Activated T-cell treated with anti-CD3 and anti-CD28 coated beads, Interleukin-2, amount 50 U/mL, for 24 hours (primary cell): ENCODE data around the gene SINHCAF.
"Not testable (repeated sequence)": the region's sequence is repeated elsewhere in the genome, so short reads cannot be mapped to it uniquely, and the experiment has no call there.

Experiments
- DNase-seq: peaks from one replicate; pipeline ENCODE4 v3.0.0-alpha.2; 2020
- H3K27ac Mint-ChIP-seq: 2 replicates; pipeline ENCODE4 v1.8.0; 2020; ENCODE audit warnings: mild to moderate bottlenecking, mixed read lengths
- H3K27me3 Mint-ChIP-seq: 2 replicates; pipeline ENCODE4 v1.8.0; 2020; ENCODE audit warnings: mixed read lengths
- H3K36me3 Mint-ChIP-seq: 2 replicates; pipeline ENCODE4 v1.8.0; 2020; ENCODE audit warnings: low read depth, mixed read lengths
- H3K4me1 Mint-ChIP-seq: 2 replicates; pipeline ENCODE4 v1.8.0; 2020; ENCODE audit warnings: low read depth, mixed read lengths
- H3K4me3 Mint-ChIP-seq: 2 replicates; pipeline ENCODE4 v1.8.0; 2020; ENCODE audit warnings: mild to moderate bottlenecking, moderate library complexity, mixed read lengths
- H3K9me3 Mint-ChIP-seq: 2 replicates; pipeline ENCODE4 v1.8.0; 2020; ENCODE audit warnings: mixed read lengths

SINHCAF gene

DNA sequence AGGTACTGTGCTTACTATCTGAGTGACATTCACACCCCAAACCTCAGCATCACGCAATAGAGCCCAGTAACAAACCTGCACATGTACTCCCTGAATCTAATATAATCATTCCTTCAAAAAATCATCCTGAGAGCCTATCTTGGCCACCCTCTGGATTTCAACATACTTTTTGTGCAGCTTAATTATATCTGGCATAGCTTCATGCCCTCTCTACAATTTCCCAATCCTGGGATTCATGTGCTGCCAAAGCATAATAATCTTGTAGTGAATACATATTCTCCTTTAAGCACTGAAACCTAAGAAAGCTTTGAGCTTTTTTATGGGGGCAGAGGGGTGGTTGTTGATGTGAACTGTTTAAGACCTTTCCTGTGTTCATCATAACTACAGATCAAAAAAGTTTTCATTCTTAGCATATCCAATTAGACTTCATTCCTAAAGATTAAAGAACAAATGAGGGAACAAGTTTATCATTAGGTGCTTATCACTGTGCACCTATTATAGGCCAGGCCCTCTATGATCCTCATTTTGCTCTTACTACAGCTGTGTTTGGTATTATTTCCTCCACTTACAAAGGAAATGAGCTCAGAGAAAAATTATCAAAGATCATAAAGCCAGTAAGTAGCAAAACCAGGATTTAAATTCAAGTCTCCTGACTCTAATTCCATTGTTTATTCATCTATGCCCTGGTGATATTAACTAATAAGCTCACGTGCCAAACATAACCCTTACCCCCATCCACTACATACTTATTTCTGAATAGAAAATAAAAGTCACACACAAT, 51.2 kb downstream of the SINHCAF start:
- H3K27me3 Mint-ChIP-seq: no peaks in the 10 kb centered on the region
- H3K27ac Mint-ChIP-seq: peak overlapping the region; percentile 34
- no peaks in the 10 kb centered on the region for H3K9me3 Mint-ChIP-seq
- H3K4me3 Mint-ChIP-seq: no peak overlapping the region
- no peaks in the 10 kb centered on the region for H3K4me1 Mint-ChIP-seq
- H3K36me3 Mint-ChIP-seq: peaks cover 68% of the 10 kb centered on the region
- DNase-seq: no peak

DNA sequence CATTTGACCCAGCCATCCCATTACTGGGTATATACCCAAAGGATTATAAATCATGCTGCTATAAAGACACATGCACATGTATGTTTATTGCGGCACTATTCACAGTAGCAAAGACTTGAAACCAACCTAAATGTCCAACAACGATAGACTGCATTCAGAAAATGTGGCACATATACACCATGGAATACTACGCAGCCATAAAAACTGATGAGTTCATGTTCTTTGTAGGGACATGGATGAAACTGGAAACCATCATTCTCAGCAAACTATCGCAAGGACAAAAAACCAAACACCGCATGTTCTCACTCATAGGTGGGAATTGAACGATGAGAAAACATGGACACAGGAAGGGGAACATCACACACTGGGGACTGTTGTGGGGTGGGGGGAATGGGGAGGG, 52.2 kb downstream of the SINHCAF start:
- H3K4me1 Mint-ChIP-seq, H3K4me3 Mint-ChIP-seq, H3K27me3 Mint-ChIP-seq, H3K27ac Mint-ChIP-seq, DNase-seq, H3K9me3 Mint-ChIP-seq: not testable (repeated sequence)
- peaks cover 63% of the 10 kb centered on the region for H3K36me3 Mint-ChIP-seq

DNA sequence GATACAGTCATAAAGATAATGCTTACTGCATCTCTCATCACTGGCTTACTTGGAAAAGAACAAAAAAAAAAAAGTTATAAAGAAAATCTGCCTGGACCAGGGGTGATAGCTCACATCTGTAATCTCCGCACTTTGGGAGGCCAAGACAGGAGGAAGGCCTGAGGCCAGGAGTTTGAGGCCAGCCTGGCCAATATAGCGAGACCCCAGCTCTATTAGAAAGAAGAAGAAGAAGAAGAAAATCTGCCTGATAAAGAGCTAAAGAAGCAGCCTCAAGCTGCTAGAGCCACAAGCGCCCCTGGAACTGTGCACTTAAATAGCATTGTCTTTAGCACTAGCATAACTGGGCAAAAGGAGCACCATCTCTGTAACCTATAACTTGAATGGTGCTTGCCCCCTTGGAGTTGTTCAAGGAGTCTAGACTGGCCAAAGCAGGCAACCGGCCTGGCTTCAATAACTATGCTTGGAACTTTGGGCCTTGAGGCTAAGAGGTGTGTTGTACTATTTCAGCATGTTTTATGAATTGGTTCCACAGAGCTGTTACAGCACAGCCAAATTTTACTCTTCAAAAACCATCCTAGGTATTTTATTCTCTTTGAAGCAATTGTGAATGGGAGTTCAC, 53.2 kb downstream of the SINHCAF start:
- Mint-ChIP-seq H3K36me3 (peaks cover 54% of the 10 kb centered on the region), H3K4me3 (no peak overlapping the region)

DNA sequence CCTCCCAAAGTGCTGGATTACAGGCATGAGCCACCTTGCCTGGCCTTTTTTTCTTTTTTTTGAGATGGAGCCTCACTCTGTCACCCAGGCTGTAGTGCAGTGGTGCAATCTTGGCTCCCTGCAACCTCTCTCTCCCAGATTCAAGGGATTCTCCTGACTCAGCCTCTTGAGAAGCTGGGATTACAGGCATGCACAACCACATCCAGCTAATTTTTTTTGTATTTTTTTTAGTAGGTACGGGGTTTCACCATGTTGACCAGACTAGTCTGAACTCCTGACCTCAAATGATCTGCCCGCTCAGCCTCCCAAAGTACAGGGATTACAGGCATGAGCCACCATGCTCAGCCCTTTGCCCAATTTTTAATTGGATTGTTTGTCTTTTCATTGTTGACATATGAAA, 58.0 kb downstream of the SINHCAF start:
- no peak overlapping the region for H3K27ac Mint-ChIP-seq
- DNase-seq: no peak
- no peak overlapping the region for H3K4me3 Mint-ChIP-seq
- no peaks in the 10 kb centered on the region for H3K27me3 Mint-ChIP-seq
- H3K4me1 Mint-ChIP-seq: no peaks in the 10 kb centered on the region
- no peaks in the 10 kb centered on the region for H3K9me3 Mint-ChIP-seq
- peaks cover 16% of the 10 kb centered on the region for H3K36me3 Mint-ChIP-seq

More for the DNA sequence above, 53.2 kb downstream of the SINHCAF start:
- Mint-ChIP-seq H3K27me3 (no peaks in the 10 kb centered on the region), H3K27ac (peak overlapping the region; percentile 57), H3K9me3 (no peaks in the 10 kb centered on the region), H3K4me1 (no peaks in the 10 kb centered on the region)
- no peak for DNase-seq

DNA sequence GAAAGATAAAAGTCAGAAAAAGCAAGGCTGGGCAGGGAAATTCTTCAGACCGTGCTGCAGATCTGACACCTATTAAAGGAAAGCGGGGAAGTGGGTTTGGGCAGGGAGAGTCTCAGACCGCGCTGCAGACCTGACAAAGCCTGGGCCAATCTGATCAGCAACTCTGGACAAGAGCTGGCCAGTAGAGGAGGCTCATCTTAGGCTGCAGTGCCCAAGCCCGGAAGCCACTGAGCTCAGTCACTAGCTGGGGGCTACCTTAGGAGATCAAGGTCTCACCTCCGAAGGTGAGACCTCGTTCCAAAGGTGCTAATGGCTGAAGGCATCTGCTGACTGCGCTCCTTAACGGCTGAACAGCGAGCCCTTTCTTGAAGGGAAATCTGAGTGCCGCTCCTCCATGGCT, 60.2 kb downstream of the SINHCAF start:
- H3K36me3 Mint-ChIP-seq: peaks cover 10% of the 10 kb centered on the region
- H3K4me3 Mint-ChIP-seq: no peak overlapping the region
- H3K9me3 Mint-ChIP-seq: no peaks in the 10 kb centered on the region

DNA sequence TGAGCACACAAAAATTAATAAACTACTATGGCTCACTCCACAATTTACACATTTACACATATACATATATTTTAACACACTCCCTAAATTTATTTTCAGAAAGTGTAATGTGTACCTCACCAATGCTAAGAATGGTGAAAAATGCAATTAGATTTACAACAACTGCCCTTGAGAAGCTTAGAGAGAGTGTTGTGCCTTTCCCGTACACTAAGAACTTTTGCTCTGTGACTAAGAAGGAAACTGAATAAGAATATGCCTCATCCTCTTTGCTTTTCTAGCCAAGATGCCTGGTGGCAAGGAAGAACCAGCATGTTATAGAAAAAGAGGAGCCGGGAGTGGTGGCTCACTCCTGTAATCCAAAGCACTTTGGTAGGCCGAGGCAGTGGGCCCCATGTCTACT, 62.3 kb downstream of the SINHCAF start:
- Mint-ChIP-seq H3K9me3 (no peaks in the 10 kb centered on the region), H3K27ac (no peak overlapping the region), H3K36me3 (no peaks in the 10 kb centered on the region), H3K27me3 (no peaks in the 10 kb centered on the region), H3K4me1 (no peaks in the 10 kb centered on the region), H3K4me3 (no peak overlapping the region)
- DNase-seq: no peak

More for the DNA sequence above, 60.2 kb downstream of the SINHCAF start:
- H3K27me3 Mint-ChIP-seq: no peaks in the 10 kb centered on the region
- H3K27ac Mint-ChIP-seq: no peak overlapping the region
- H3K4me1 Mint-ChIP-seq: no peaks in the 10 kb centered on the region
- DNase-seq: no peak

DNA sequence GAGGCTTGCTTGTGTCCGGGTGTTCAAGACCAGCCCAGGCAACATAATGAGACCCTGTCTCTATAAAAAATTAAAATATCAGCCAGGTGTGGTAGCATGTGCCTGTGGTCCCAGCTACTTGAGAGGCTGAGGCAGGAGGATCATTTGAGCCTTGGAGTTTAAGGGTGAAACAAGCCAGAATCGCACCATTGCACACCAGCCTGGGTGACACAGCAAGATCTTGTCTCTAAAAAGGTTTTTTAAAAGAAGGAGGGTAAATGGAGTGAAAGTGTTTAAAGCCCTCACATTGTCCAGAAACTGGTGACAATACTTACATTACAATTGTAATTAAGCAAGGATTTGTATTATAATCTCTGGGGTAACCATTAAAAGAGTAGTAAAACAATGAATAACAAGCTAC, 64.2 kb downstream of the SINHCAF start:
- H3K4me3 Mint-ChIP-seq: no peak overlapping the region
- no peaks in the 10 kb centered on the region for H3K27me3 Mint-ChIP-seq
- H3K9me3 Mint-ChIP-seq: no peaks in the 10 kb centered on the region
- no peaks in the 10 kb centered on the region for H3K36me3 Mint-ChIP-seq
- no peak overlapping the region for H3K27ac Mint-ChIP-seq
- DNase-seq: no peak
- no peaks in the 10 kb centered on the region for H3K4me1 Mint-ChIP-seq

DNA sequence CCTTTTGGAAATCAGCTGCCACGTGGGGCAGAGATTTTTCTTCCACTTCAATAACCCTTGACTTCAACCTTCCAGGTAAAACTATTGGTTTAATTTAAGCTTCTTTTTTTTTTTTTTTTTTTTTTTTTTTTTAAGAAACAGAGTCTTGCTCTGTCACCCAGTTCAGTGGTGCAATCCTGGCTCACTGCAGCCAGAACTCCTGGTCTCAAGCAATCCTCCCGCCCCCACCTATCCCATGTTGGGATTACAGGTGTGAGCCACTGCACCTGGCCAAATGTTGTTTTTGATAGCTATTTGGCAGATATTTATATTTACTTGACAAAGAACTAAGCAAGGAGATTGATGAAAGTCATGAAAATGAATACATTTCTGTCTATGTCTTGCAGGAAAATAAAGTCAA, 65.1 kb downstream of the SINHCAF start:
- H3K27me3 Mint-ChIP-seq: no peaks in the 10 kb centered on the region
- no peaks in the 10 kb centered on the region for H3K9me3 Mint-ChIP-seq
- H3K27ac Mint-ChIP-seq: no peak overlapping the region
- no peaks in the 10 kb centered on the region for H3K36me3 Mint-ChIP-seq
- no peak for DNase-seq
- no peak overlapping the region for H3K4me3 Mint-ChIP-seq
- no peaks in the 10 kb centered on the region for H3K4me1 Mint-ChIP-seq

DNA sequence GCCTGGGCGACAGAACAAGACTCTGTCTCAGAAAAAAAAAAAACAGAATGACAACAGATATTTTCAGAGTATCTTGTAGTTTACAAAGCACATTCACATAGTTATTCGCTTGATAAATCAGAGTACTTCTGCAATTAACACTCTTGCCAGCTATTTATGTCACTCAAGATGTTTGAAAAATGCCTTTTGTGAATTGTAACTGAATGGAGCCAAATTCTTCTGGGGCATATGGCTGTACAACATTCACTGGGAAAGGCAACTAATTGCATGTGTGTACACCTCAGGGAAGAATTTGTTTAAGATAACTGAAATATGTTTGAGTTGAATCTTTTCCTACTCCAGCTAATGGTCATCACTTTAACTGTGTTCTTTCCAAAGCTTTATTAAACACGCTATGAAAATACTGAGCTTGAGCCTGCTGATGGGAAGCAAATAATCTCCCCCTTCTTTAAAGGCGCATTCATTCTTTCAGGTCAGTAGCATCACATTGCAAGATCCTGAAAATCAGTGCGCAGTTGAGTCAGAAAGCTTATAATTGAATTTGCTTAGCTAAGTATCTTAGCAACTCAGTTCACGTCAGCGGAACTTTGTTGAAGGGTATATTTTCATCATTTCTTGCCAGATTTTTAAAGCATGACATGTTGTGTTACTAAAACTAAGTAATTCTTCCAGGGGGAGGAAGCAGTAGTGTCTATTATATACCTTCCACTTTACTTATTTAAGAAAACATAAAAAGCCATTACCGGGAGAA, 66.6 kb downstream of the SINHCAF start:
- no peaks in the 10 kb centered on the region for H3K27me3 Mint-ChIP-seq
- H3K27ac Mint-ChIP-seq: no peak overlapping the region
- no peaks in the 10 kb centered on the region for H3K36me3 Mint-ChIP-seq
- no peak for DNase-seq
- H3K9me3 Mint-ChIP-seq: no peaks in the 10 kb centered on the region
- no peaks in the 10 kb centered on the region for H3K4me1 Mint-ChIP-seq
- H3K4me3 Mint-ChIP-seq: no peak overlapping the region

DNA sequence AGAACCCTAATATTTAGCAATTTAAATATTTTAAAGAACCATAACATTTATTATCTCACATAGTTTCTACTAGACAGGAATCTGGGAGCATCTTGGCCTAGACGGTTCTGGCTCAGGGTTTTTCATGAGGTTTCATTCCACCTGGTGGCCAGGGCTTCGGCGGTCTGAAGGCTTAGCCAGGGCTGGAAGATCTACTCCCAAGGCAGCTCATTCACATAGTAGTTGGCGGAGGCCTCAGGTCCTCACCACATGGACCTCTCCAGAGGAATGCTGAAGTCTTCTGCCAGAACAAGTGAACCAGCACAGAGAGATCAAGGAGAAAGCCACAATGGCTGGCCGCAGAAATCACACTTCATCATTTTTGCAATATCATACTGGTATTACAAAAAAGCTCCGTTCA, 68.2 kb downstream of the SINHCAF start:
- Mint-ChIP-seq H3K27me3 (peaks cover 2% of the 10 kb centered on the region), H3K27ac (no peak overlapping the region), H3K4me1 (no peaks in the 10 kb centered on the region), H3K36me3 (no peaks in the 10 kb centered on the region), H3K4me3 (no peak overlapping the region), H3K9me3 (no peaks in the 10 kb centered on the region)
- no peak for DNase-seq

DNA sequence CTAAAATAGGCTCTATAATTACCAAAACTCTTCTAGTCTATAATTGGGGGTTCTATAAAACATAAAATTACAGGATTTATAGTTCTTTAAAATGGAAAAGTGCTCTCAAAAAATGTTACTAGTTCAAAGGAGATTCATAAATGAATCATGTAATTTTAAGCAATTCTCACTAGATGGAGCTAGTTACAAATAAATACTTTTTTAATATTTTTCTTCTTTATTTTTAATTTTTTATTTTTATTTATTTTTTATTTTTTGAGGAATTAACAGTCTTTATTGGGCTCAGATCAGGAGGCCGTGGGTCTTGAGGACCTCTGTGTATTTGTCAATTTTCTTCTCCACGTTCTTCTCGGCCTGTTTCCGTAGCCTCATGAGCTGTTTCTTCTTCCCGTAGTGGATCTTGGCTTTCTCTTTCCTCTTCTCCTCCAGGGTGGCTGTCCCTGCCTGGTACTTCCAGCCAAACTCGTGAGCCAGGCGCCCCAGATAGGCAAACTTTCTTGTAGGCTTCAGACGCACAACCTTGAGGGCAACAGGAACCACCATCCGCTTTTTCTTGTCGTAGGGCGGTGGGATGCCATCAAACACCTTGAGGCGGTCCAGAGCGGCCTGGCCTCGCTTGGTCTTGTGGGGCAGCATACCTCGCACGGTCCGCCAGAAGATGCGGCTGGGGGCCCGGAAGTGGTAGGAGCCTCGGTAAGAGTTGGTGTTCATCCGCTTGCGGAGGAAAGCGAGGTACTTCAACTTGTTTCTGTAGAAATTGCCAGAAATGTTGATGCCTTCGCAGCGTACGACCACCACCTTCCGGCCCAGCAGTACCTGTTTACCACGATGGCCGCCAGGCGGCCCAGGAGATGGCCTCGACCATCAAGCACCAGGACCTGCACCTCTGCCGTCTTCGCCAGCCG, 74.0 kb downstream of the SINHCAF start:
- H3K36me3 Mint-ChIP-seq, H3K4me1 Mint-ChIP-seq, DNase-seq, H3K9me3 Mint-ChIP-seq: not testable (repeated sequence)
- Mint-ChIP-seq H3K27me3 (peaks cover 11% of the 10 kb centered on the region), H3K4me3 (peak overlapping the region; percentile 49), H3K27ac (peak overlapping the region; percentile 56)

DNA sequence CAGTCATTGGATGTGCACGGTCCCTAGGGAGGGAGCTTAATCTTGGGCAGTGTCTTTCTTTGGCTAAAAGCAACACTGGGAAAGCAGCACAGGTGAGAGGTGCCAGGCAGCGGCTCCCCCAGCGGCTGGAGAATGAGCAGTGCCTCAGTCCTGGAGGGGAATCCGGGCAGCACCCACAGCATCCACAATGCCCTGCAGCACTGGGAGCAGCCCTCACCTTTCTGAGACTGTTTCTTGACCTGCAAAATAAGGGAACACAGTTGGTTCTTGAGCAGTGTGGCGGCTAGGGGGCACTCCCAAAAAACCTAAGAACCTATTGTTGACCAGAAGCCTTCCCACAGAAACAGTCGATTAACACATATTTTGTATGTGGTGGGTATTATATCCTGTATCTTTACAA, 75.8 kb downstream of the SINHCAF start:
- DNase-seq: no peak
- H3K4me3 Mint-ChIP-seq: no peak overlapping the region
- H3K9me3 Mint-ChIP-seq: no peaks in the 10 kb centered on the region
- H3K27me3 Mint-ChIP-seq: peaks cover 11% of the 10 kb centered on the region
- no peaks in the 10 kb centered on the region for H3K36me3 Mint-ChIP-seq
- H3K4me1 Mint-ChIP-seq: no peaks in the 10 kb centered on the region
- no peak overlapping the region for H3K27ac Mint-ChIP-seq

DNA sequence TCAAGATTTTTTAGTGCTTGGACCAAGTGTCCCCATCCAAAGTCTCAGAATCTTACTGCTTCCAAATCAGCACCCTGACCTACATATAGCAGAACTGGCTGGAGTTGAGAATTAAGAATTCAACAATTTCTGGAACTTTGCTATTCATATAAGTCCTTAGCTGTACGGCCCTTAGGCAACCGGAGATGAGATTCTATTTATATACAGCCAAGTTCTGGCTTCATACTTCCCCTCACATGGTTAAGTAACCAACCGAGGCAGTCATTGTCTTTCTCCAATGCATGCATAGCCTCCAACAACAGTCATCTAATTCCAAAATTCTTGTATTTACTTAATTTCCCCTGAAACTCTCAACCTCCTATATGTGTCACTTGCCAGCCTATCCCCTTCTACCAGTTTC, 76.6 kb downstream of the SINHCAF start:
- DNase-seq: no peak

DNA sequence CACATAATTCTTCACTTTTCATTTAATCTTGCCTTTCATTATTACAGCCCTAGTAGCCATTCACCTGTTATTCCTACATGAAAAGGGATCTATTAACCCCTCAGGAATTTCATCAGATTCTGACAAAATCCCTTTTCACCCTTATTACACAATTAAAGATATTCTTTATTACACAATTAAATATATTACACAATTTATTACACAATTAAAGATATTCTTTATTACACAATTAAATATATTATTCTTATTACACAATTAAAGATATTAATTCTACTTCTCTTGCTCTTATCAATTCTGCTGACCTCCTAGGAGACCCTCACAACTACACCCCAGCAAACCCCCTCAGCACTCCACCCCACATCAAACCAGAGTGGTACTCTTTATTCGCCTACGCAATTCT, 77.1 kb downstream of the SINHCAF start:
- Mint-ChIP-seq H3K27ac (no peak overlapping the region), H3K9me3 (no peaks in the 10 kb centered on the region), H3K4me3 (no peak overlapping the region), H3K27me3 (peaks cover 9% of the 10 kb centered on the region), H3K36me3 (no peaks in the 10 kb centered on the region), H3K4me1 (no peaks in the 10 kb centered on the region)
- no peak for DNase-seq

More for the DNA sequence above, 76.6 kb downstream of the SINHCAF start:
- Mint-ChIP-seq H3K9me3 (no peaks in the 10 kb centered on the region), H3K4me1 (no peaks in the 10 kb centered on the region), H3K36me3 (no peaks in the 10 kb centered on the region), H3K27me3 (peaks cover 11% of the 10 kb centered on the region), H3K4me3 (no peak overlapping the region), H3K27ac (no peak overlapping the region)
